NT2/D1 (cell line): ENCODE measurements around the gene SDK1.

ENCODE experiments used
- SUZ12 ChIP-seq: IDR thresholded peaks from 2 replicates; pipeline ENCODE4 v1.6.1; 2011; ENCODE audit not compliant: insufficient read length, insufficient read depth; ENCODE audit errors: extremely low read depth
- YY1 ChIP-seq: IDR thresholded peaks from 2 replicates; pipeline ENCODE4 v1.6.1; 2011; ENCODE audit not compliant: insufficient read length, insufficient read depth
- ZNF274 ChIP-seq: IDR thresholded peaks from 2 replicates; pipeline ENCODE4 v1.6.1; 2011; ENCODE audit warnings: mild to moderate bottlenecking, low read depth, low read length

GRCh38 chr7:4042402-4043045 lies 741.5 kb downstream of the SDK1 start:
- TF ChIP-seq ZNF274 = no peak
- TF ChIP-seq YY1 = no peak
- TF ChIP-seq SUZ12 = no peak
